ENCODE measurements around the gene COBLL1. TPM values are rescaled to one million over a fixed set of nuclear protein-coding genes. Genes with fewer than 3 reads are reported as not detected.

COBLL1 gene
- total RNA-seq, 1 donor from 2014 or later = 28.2 TPM

- no peaks in the 10 kb centered on the region for H3K27me3 Mint-ChIP-seq
- DNase-seq (ENCODE audit: extremely low spot score, unreplicated experiment) = no peak
- H3K4me1 Mint-ChIP-seq (ENCODE audit: unreplicated experiment) = peaks cover 6% of the 10 kb centered on the region
- H3K27ac Mint-ChIP-seq = no peak overlapping the region
- no peak for TF ChIP-seq CTCF (conservative IDR thresholded peaks at IDR 0.05)
- H3K4me3 Mint-ChIP-seq = no peak overlapping the region
- no peaks in the 10 kb centered on the region for H3K36me3 Mint-ChIP-seq
- no peaks in the 10 kb centered on the region for H3K9me3 Mint-ChIP-seq
Measured at GRCh38 chr2:164850235-164850634, 8.6 kb upstream of the COBLL1 start.

GRCh38 chr2:164849506-164849905 is 7.9 kb upstream of the COBLL1 start:
- Mint-ChIP-seq H3K27ac (no peak overlapping the region), H3K27me3 (no peaks in the 10 kb centered on the region), H3K36me3 (no peaks in the 10 kb centered on the region), H3K4me1 (ENCODE audit: unreplicated experiment) (peaks cover 6% of the 10 kb centered on the region), H3K9me3 (no peaks in the 10 kb centered on the region), H3K4me3 (no peak overlapping the region)
- DNase-seq (ENCODE audit: extremely low spot score, unreplicated experiment) = no peak
- TF ChIP-seq CTCF (conservative IDR thresholded peaks at IDR 0.05) = no peak

- H3K4me1 Mint-ChIP-seq (ENCODE audit: unreplicated experiment) = peaks cover 12% of the 10 kb centered on the region
- H3K9me3 Mint-ChIP-seq = no peaks in the 10 kb centered on the region
- H3K27me3 Mint-ChIP-seq = no peaks in the 10 kb centered on the region
- H3K36me3 Mint-ChIP-seq = no peaks in the 10 kb centered on the region
- DNase-seq (ENCODE audit: extremely low spot score, unreplicated experiment) = no peak
- no peak for TF ChIP-seq CTCF (conservative IDR thresholded peaks at IDR 0.05)
- no peak overlapping the region for H3K27ac Mint-ChIP-seq
- no peak overlapping the region for H3K4me3 Mint-ChIP-seq
Measured at GRCh38 chr2:164847981-164848741, 6.5 kb upstream of the COBLL1 start.

GRCh38 chr2:164847291-164847690 is 5.7 kb upstream of the COBLL1 start:
- Mint-ChIP-seq H3K4me3 (no peak overlapping the region), H3K27me3 (no peaks in the 10 kb centered on the region), H3K36me3 (no peaks in the 10 kb centered on the region), H3K9me3 (no peaks in the 10 kb centered on the region), H3K4me1 (ENCODE audit: unreplicated experiment) (peaks cover 12% of the 10 kb centered on the region), H3K27ac (no peak overlapping the region)
- no peak for DNase-seq (ENCODE audit: extremely low spot score, unreplicated experiment)
- no peak for TF ChIP-seq CTCF (conservative IDR thresholded peaks at IDR 0.05)

GRCh38 chr2:164846276-164846675 is 4.7 kb upstream of the COBLL1 start:
- Mint-ChIP-seq H3K4me1 (ENCODE audit: unreplicated experiment) (peaks cover 12% of the 10 kb centered on the region), H3K27me3 (no peaks in the 10 kb centered on the region), H3K4me3 (no peak overlapping the region), H3K36me3 (no peaks in the 10 kb centered on the region), H3K9me3 (no peaks in the 10 kb centered on the region), H3K27ac (no peak overlapping the region)
- no peak for DNase-seq (ENCODE audit: extremely low spot score, unreplicated experiment)
- no peak for TF ChIP-seq CTCF (conservative IDR thresholded peaks at IDR 0.05)
